Measurements from ENCODE around the gene B4GALNT4. TPM values are rescaled to one million over a fixed set of nuclear protein-coding genes. Genes with fewer than 3 reads are reported as not detected.
A peak's percentile ranks its signal among the peaks of the same experiment; 100 is the strongest.

Gene B4GALNT4
- total RNA-seq, 1 experiment from 2014 or later, result 88.0 TPM

DNA sequence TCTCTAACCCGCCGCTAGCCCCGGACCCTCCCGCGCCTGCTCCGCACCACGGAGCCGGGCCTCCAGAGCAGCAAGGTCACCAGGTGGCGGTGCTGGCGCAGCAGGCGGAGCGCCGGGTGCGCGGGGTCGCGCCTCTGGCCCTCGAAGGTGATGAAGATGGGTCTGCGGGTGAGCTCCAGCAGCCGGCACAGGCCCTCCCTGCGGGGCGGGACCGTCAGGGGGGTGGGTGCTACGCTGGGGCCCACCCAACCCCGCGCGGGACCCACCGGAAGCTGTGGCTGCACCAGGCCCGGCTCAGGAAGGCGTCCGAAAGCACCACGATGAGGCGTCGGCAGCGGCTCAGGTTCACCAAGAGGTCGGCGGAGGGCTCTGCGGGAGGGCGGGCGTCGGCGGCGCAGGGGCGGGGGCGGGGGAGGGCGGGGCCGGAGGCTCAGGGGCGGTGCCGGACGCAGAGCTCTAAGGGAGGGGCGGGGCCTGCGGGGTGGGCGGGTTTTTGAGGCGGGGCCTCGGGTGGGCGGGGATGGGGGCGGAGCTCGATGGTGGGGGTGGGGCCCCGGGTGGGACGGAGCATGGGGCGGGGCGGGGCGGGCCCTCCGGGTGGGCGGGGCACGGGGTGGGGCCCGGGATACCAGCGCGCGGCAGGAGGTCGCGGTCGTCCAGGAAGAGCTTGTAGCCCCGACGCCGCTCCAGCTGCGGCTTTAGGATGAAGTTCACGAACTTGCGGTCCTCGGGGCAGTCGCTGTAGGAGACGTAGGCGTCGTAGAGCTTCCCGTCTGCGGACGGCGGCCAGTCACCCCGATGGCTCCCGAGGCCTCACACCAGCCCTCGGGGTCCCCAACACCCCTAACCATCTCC lies 37.7 kb downstream of the B4GALNT4 start (continued):
- TF ChIP-seq, protein P1, sequence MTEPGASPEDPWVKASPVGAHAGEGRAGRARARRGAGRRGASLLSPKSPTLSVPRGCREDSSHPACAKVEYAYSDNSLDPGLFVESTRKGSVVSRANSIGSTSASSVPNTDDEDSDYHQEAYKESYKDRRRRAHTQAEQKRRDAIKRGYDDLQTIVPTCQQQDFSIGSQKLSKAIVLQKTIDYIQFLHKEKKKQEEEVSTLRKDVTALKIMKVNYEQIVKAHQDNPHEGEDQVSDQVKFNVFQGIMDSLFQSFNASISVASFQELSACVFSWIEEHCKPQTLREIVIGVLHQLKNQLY (CRISPR knock-in tag; IDR thresholded peaks at IDR 0.05), result no peak
- TF ChIP-seq SP1 (CRISPR knock-in tag; conservative IDR thresholded peaks at IDR 0.05), result peak; percentile 71
- TF ChIP-seq PRRX2 (CRISPR knock-in tag; IDR thresholded peaks at IDR 0.05), result no peak

DNA sequence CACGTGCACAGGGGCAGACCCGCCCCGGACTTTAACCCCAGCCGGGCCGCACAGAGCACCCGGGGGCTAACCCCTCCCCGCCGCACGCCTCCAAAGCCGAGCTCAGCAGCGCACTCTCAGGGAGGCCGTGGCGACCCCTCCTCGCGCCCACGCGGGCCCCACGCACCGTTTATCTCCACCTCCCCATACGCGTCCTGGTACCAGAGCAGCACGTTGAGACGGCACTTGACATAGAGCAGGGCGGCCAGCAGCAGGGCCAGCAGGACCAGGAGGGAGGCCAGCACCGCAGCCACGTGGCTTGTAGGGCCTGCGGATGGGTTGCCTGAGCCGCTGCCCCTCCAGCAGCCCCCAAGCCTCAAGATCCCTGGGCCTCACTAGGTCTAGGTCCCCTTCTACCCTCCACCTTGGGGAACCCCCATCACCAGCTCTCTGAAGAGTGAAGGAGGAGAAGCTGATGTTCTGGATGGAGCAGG lies 38.4 kb downstream of the B4GALNT4 start:
- CTCF ChIA-PET, result interaction anchor here (0.5 to 3.5 kb wide), 30 partner anchors 9 to 207 kb away, joined by 3 to 71 read pairs (median 4); partner anchors contain the start of genes ANO9, BET1L, HRAS and PTDSS2
- TF ChIP-seq ERG (CRISPR knock-in tag; IDR thresholded peaks at IDR 0.05), result no peak
- TF ChIP-seq HMGXB4 (CRISPR knock-in tag; IDR thresholded peaks at IDR 0.05), result no peak
- TF ChIP-seq RELA (CRISPR knock-in tag; IDR thresholded peaks at IDR 0.05; ENCODE audit: borderline replicate concordance), result no peak
- Mint-ChIP-seq H3K9me3 (no peaks in the 10 kb centered on the region), H3K27me3 (ENCODE audit: low read depth) (no peaks in the 10 kb centered on the region), H3K4me3 (peak overlapping the region; percentile 30; the same call in 1 of the 2 replicates), H3K27ac (no peak overlapping the region), H3K36me3 (no peaks in the 10 kb centered on the region), H3K4me1 (no peaks in the 10 kb centered on the region)
- DNase-seq (ENCODE audit: low spot score) (no peak), ATAC-seq (peak; percentile 2; the same call in 1 of the 2 replicates)
- POLR2A ChIA-PET, result interaction anchor here (1.1 to 1.8 kb wide), 3 partner anchors 9 to 200 kb away, joined by 3 to 12 read pairs (median 9); partner anchors contain the start of genes BET1L and RIC8A

DNA sequence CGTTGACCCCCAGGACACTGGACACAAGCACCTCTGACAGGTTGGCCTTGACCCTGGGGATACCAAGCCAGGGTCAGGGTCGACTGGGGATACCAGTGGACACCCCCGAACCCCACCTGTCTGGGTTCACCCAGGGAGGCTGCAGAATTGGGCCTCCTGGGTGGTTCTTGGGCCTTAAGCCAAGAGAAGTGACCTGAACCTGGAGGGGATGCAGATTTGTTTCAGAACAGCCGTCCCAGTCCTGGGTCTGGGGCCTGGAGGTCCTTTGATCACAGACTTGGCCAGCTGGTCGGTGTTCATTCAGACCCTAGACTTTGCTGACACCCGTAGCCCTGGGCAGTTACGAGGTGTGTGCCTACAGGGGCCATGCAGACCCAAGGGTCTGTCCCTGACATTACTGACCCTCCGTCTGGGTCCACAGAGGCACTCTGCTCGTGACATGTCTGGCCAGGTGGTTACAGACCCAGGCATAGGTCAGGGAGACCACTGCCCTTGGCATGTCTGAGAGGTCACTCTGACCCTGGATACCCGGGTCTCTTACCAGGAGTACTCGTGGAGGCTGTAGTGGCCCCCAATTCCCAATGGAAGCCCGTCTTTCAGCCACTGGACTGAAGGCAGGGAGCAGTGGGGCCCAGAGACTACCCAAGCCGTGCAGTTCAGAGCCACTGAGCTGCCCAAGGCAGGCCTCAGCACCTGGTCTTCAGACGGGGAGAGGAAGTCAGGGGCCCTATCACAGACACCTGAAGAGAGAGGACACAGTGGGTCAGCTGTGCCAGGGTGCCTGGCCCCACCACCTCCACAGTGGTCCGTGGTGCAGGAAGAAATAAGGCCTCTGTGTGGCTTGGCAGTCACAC lies 39.1 kb downstream of the B4GALNT4 start:
- ATAC-seq, result no peak
- H3K27me3 Mint-ChIP-seq (ENCODE audit: low read depth), result no peaks in the 10 kb centered on the region
- POLR2A ChIA-PET, result interaction anchor here (1.8 kb wide), 1 partner anchor 9 kb away, joined by 12 read pairs; no protein-coding TSS in a partner anchor

More for the DNA sequence above, 39.1 kb downstream of the B4GALNT4 start:
- no peak for TF ChIP-seq ZNF425 (CRISPR knock-in tag; conservative IDR thresholded peaks at IDR 0.05)
- TF ChIP-seq JUN (CRISPR knock-in tag; IDR thresholded peaks at IDR 0.05), result no peak
- TF ChIP-seq NFATC4 (CRISPR knock-in tag; IDR thresholded peaks at IDR 0.05), result no peak
- no peak for TF ChIP-seq SMAD3 (CRISPR knock-in tag; IDR thresholded peaks at IDR 0.05; ENCODE audit: borderline replicate concordance)
- TF ChIP-seq ZNF232 (CRISPR knock-in tag; IDR thresholded peaks at IDR 0.05), result no peak
- TF ChIP-seq CBFB (CRISPR knock-in tag; IDR thresholded peaks at IDR 0.05; ENCODE audit: low read depth), result no peak
- TF ChIP-seq SOX15 (CRISPR knock-in tag; IDR thresholded peaks at IDR 0.05), result no peak
- CTCF ChIA-PET, result interaction anchor here (1.2 to 3.5 kb wide), 7 partner anchors 41 to 208 kb away, joined by 3 to 71 read pairs (median 4); partner anchors contain the start of gene PTDSS2
- H3K36me3 Mint-ChIP-seq, result no peaks in the 10 kb centered on the region
- no peak for DNase-seq (ENCODE audit: low spot score)
- no peaks in the 10 kb centered on the region for H3K4me1 Mint-ChIP-seq
- H3K4me3 Mint-ChIP-seq, result no peak overlapping the region
- H3K27ac Mint-ChIP-seq, result no peak overlapping the region
- no peaks in the 10 kb centered on the region for H3K9me3 Mint-ChIP-seq

All from WTC11 (cell line).